ENCODE results near the gene GPD1.

GRCh38 chr12:50087995-50088394 is 15.8 kb upstream of the GPD1 start:
- TF ChIP-seq CTCF (IDR thresholded peaks at IDR 0.05) = no peak
- no peak for TF ChIP-seq POLR2A (IDR thresholded peaks at IDR 0.05)

All from transverse colon (tissue), 3 donors.